ENCODE measurements around the gene RUNDC3A. TPM values are rescaled to one million over a fixed set of nuclear protein-coding genes. Genes with fewer than 3 reads are reported as not detected.

The RUNDC3A gene
- total and polyA plus RNA-seq, 2 of the 13 experiments (the other 11 are each of a cell fraction or from before 2014, with no cell fraction given): 0.25 TPM; not detected in 1

DNA sequence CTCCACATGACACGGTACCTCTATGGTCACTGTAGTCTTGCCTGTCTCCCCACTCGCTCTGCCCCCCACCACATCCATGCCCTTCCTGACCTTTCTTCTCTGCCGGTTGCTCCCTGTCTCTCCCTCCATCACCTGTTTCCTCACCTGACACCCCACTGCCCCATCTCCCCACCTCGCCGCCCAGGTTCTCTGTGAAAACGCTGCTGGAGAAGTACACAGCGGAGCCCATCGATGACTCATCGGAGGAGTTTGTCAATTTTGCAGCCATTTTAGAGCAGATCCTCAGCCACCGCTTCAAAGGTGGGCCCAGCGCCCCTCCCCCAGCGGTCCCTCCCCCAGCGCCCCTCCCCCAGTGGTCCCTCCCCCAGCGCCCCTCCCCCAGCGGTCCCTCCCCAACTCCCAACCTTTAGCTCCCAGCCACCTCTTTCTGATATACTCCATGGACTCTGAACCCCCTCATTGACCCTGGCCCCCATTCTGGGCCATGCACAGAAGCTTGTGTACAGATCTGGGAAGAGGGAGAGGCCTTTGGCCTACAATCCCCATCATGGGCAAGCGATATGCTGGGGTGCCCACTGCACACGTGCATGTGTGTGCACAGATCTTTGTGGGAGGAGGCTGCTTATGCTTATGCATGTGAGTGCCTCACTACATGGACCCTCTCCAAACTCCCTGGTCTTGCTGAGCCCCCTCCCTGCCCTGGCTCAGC is 4.1 kb downstream of the RUNDC3A start (continued):
- TF ChIP-seq, protein P1, sequence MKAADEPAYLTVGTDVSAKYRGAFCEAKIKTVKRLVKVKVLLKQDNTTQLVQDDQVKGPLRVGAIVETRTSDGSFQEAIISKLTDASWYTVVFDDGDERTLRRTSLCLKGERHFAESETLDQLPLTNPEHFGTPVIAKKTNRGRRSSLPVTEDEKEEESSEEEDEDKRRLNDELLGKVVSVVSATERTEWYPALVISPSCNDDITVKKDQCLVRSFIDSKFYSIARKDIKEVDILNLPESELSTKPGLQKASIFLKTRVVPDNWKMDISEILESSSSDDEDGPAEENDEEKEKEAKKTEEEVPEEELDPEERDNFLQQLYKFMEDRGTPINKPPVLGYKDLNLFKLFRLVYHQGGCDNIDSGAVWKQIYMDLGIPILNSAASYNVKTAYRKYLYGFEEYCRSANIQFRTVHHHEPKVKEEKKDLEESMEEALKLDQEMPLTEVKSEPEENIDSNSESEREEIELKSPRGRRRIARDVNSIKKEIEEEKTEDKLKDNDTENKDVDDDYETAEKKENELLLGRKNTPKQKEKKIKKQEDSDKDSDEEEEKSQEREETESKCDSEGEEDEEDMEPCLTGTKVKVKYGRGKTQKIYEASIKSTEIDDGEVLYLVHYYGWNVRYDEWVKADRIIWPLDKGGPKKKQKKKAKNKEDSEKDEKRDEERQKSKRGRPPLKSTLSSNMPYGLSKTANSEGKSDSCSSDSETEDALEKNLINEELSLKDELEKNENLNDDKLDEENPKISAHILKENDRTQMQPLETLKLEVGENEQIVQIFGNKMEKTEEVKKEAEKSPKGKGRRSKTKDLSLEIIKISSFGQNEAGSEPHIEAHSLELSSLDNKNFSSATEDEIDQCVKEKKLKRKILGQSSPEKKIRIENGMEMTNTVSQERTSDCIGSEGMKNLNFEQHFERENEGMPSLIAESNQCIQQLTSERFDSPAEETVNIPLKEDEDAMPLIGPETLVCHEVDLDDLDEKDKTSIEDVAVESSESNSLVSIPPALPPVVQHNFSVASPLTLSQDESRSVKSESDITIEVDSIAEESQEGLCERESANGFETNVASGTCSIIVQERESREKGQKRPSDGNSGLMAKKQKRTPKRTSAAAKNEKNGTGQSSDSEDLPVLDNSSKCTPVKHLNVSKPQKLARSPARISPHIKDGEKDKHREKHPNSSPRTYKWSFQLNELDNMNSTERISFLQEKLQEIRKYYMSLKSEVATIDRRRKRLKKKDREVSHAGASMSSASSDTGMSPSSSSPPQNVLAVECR (CRISPR knock-in tag; IDR thresholded peaks at IDR 0.05; ENCODE audit: borderline replicate concordance): peak; percentile 52; the same call in 1 of the 2 replicates
- TF ChIP-seq, protein P2, sequence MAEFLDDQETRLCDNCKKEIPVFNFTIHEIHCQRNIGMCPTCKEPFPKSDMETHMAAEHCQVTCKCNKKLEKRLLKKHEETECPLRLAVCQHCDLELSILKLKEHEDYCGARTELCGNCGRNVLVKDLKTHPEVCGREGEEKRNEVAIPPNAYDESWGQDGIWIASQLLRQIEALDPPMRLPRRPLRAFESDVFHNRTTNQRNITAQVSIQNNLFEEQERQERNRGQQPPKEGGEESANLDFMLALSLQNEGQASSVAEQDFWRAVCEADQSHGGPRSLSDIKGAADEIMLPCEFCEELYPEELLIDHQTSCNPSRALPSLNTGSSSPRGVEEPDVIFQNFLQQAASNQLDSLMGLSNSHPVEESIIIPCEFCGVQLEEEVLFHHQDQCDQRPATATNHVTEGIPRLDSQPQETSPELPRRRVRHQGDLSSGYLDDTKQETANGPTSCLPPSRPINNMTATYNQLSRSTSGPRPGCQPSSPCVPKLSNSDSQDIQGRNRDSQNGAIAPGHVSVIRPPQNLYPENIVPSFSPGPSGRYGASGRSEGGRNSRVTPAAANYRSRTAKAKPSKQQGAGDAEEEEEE (CRISPR knock-in tag; IDR thresholded peaks at IDR 0.05; ENCODE audit: borderline replicate concordance): no peak
- TF ChIP-seq RARA (CRISPR knock-in tag; IDR thresholded peaks at IDR 0.05) (peak; percentile 46; the same call in 1 of the 2 replicates), GABPA (IDR thresholded peaks at IDR 0.05; ENCODE audit: low read depth, low read length) (no peak), GABPA (CRISPR knock-in tag; IDR thresholded peaks at IDR 0.05; ENCODE audit: low read depth) (0 out of 2 replicates have a peak, but pooled peaks have one; percentile 9), ETV5 (CRISPR knock-in tag; IDR thresholded peaks at IDR 0.05; ENCODE audit: borderline replicate concordance) (no peak), DNMT1 (CRISPR knock-in tag; IDR thresholded peaks at IDR 0.05) (0 out of 2 replicates have a peak, but pooled peaks have one; percentile 12), ZNF354B (CRISPR knock-in tag; IDR thresholded peaks at IDR 0.05) (no peak), GABPB1 (CRISPR knock-in tag; IDR thresholded peaks at IDR 0.05) (no peak), RAD51 (IDR thresholded peaks at IDR 0.05; ENCODE audit: borderline replicate concordance) (no peak)
- TF ChIP-seq, protein P3, sequence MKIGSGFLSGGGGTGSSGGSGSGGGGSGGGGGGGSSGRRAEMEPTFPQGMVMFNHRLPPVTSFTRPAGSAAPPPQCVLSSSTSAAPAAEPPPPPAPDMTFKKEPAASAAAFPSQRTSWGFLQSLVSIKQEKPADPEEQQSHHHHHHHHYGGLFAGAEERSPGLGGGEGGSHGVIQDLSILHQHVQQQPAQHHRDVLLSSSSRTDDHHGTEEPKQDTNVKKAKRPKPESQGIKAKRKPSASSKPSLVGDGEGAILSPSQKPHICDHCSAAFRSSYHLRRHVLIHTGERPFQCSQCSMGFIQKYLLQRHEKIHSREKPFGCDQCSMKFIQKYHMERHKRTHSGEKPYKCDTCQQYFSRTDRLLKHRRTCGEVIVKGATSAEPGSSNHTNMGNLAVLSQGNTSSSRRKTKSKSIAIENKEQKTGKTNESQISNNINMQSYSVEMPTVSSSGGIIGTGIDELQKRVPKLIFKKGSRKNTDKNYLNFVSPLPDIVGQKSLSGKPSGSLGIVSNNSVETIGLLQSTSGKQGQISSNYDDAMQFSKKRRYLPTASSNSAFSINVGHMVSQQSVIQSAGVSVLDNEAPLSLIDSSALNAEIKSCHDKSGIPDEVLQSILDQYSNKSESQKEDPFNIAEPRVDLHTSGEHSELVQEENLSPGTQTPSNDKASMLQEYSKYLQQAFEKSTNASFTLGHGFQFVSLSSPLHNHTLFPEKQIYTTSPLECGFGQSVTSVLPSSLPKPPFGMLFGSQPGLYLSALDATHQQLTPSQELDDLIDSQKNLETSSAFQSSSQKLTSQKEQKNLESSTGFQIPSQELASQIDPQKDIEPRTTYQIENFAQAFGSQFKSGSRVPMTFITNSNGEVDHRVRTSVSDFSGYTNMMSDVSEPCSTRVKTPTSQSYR (CRISPR knock-in tag; IDR thresholded peaks at IDR 0.05; ENCODE audit: borderline replicate concordance): peak; percentile 80
- TF ChIP-seq, protein P4, sequence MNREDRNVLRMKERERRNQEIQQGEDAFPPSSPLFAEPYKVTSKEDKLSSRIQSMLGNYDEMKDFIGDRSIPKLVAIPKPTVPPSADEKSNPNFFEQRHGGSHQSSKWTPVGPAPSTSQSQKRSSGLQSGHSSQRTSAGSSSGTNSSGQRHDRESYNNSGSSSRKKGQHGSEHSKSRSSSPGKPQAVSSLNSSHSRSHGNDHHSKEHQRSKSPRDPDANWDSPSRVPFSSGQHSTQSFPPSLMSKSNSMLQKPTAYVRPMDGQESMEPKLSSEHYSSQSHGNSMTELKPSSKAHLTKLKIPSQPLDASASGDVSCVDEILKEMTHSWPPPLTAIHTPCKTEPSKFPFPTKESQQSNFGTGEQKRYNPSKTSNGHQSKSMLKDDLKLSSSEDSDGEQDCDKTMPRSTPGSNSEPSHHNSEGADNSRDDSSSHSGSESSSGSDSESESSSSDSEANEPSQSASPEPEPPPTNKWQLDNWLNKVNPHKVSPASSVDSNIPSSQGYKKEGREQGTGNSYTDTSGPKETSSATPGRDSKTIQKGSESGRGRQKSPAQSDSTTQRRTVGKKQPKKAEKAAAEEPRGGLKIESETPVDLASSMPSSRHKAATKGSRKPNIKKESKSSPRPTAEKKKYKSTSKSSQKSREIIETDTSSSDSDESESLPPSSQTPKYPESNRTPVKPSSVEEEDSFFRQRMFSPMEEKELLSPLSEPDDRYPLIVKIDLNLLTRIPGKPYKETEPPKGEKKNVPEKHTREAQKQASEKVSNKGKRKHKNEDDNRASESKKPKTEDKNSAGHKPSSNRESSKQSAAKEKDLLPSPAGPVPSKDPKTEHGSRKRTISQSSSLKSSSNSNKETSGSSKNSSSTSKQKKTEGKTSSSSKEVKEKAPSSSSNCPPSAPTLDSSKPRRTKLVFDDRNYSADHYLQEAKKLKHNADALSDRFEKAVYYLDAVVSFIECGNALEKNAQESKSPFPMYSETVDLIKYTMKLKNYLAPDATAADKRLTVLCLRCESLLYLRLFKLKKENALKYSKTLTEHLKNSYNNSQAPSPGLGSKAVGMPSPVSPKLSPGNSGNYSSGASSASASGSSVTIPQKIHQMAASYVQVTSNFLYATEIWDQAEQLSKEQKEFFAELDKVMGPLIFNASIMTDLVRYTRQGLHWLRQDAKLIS (CRISPR knock-in tag; IDR thresholded peaks at IDR 0.05): no peak
- TF ChIP-seq, protein P5, sequence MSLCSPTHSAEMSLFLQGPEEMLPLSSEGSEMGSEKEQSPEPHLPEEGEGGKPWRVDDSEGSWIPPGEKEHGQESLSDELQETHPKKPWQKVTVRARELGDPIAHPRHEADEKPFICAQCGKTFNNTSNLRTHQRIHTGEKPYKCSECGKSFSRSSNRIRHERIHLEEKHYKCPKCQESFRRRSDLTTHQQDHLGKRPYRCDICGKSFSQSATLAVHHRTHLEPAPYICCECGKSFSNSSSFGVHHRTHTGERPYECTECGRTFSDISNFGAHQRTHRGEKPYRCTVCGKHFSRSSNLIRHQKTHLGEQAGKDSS (CRISPR knock-in tag; IDR thresholded peaks at IDR 0.05; ENCODE audit: borderline replicate concordance, low read depth): no peak
